HUES6 (cell line): ENCODE results near the gene ODAD3.

Experiments
- H3K27ac ChIP-seq: 2 replicates; pipeline ENCODE4 v1.7.0; 2013; ENCODE audit warnings: low read depth, mild to moderate bottlenecking, low read length, inconsistent platforms
- H3K27me3 ChIP-seq: 2 replicates; pipeline ENCODE4 v1.6.1; 2013; ENCODE audit warnings: low read length; ENCODE audit not compliant: control insufficient read depth, insufficient read depth
- H3K36me3 ChIP-seq: 2 replicates; pipeline ENCODE4 v1.6.1; 2013; ENCODE audit warnings: low read length; ENCODE audit not compliant: control insufficient read depth, insufficient read depth
- H3K4me1 ChIP-seq: 2 replicates; pipeline ENCODE4 v1.6.1; 2013; ENCODE audit warnings: low read length; ENCODE audit not compliant: control insufficient read depth, insufficient read depth
- H3K4me3 ChIP-seq: 2 replicates; pipeline ENCODE4 v1.5.1; 2013; ENCODE audit warnings: low read depth, low read length
- H3K9ac ChIP-seq: one replicate; pipeline ENCODE4 v1.6.1; 2013; ENCODE audit warnings: mild to moderate bottlenecking, low read length
- H3K9me3 ChIP-seq: 2 replicates; pipeline ENCODE4 v1.6.1; 2013; ENCODE audit warnings: low read depth, low read length; ENCODE audit not compliant: control insufficient read depth, insufficient read depth

ODAD3 gene

DNA sequence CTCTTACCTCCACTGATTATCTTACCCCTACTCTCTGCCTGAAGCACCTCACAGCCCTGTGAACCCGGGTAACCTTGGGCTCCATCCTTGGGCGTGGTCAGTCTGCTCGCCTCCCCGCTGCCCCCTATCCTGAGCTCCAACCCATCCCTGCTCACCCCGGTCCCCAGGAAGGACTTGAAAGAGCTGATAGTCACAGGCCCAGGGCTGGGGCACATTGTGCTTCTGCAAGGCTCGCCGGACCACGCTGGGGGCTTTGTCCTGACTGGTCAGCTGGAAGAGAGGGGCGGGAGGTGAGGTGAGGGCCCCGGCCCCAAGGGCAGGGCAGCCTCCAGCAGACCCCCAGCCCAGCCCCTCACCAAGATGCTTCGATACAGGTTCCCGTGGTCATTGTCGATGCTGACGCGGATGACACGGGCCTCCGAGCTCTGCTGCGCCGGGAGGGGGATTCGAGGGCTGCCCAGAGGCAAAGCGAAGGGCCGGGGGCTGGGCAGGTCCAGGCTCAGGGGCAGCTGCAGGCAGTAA lies 37.8 kb downstream of the ODAD3 start:
- Histone ChIP-seq H3K4me1 (peaks cover 3% of the 10 kb centered on the region; the same call in 1 of the 2 replicates), H3K27me3 (no peaks in the 10 kb centered on the region), H3K9ac (no peak overlapping the region), H3K4me3 (no peak overlapping the region), H3K9me3 (no peaks in the 10 kb centered on the region), H3K27ac (no peak overlapping the region), H3K36me3 (peaks cover 35% of the 10 kb centered on the region)

DNA sequence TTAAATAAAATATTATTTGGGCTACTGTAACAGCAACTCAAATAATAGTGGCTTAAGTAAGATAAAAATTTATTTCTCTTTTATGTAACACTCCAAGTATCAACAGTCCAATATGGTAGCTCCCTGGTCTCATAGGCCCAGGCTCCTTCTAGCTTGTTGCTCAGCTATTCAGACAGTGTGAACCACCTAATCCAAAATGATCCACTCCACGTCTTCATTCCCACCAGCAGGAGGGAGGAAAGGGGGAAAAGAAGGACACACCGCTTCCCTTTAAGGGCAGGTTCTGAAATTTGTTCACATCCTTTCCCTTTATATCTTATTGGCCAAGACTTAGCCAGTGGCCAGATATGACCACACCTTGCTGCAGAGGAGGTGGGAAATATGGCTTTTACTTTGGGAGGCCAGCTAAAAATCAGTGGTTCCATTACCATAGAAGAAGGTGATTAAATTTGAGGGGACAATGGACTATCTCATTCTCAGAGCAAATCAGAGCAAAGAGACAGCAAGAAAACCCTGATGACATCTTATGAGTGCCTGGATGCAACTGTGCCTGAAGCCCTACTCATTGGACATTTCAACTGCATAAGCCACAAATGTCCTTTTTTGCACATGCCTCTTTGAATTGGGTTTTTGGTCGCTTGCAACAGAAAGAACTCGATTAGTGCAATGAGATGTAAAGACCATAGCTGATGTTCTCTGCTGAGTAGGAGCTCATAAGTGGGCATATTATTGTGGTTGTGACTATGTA lies 43.8 kb downstream of the ODAD3 start:
- Histone ChIP-seq H3K36me3 (peaks cover 10% of the 10 kb centered on the region), H3K27ac (no peak overlapping the region), H3K9ac (no peak overlapping the region), H3K27me3 (no peaks in the 10 kb centered on the region), H3K9me3 (peaks cover 5% of the 10 kb centered on the region), H3K4me1 (peaks cover 3% of the 10 kb centered on the region; the same call in 1 of the 2 replicates), H3K4me3 (no peak overlapping the region)

DNA sequence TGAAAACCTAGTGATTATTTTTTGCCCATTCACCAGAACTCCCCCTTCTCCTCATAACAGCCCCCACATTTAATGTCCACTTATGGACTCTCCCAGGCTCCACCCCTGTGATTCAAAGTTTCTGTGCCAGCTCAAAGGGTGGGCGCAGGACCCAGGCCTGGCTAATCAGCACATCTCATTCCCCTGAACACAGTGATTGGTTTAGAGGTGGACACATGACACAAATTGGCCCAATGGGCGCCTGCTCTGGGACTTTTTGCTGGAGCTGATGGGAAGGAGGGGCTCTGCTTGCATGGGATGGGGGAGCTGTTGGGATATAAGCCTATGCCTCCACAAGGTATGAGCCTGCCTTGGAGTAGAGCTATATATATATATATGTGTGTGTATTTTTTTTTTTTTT lies 44.6 kb downstream of the ODAD3 start:
- Histone ChIP-seq H3K36me3 (peaks cover 10% of the 10 kb centered on the region), H3K4me3 (no peak overlapping the region), H3K27me3 (no peaks in the 10 kb centered on the region), H3K27ac (no peak overlapping the region), H3K9ac (no peak overlapping the region), H3K9me3 (peaks cover 5% of the 10 kb centered on the region), H3K4me1 (peaks cover 3% of the 10 kb centered on the region; the same call in 1 of the 2 replicates)

DNA sequence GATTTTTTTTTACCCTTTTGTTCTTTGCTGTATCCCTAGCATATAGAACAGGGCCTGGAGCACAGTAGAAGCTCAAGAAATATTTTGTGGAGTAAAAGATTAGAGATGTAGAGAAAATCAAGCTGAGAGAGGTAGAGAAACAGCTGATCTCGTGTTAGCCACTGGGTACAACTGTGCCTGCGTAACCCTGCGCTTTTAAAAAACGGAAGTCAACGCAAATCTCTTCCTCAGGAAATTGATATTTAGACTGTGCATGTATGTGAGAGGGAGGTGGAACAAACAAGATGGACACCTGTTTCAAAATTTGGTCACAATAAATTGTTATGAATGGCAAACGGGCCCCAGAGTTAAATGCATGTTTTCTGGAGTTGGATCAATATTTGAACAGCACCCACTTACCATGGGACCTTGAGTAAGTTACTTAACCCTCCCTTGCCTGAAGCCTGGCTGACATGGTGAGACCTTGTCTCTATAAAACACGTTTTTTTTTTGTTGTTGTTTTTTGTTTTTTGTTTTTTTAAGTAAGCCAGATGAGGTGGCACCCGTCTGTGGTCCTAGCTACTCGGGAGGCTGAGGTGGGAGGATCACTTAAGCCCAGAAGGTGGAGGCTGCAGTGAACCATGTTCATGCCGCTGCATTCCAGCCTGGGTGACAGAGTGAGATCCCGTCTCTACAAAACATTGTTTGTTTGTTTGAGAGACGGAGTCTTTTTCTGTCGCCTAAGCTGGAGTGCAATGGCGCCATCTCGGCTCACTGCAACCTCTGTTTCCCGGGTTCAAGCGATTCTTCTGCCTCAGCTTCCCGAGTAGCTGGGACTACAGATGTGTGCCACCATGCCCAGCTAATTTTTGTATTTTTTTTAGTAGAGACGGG lies 47.5 kb downstream of the ODAD3 start:
- Histone ChIP-seq H3K4me3 (no peak overlapping the region), H3K4me1 (no peaks in the 10 kb centered on the region), H3K9me3 (peaks cover 5% of the 10 kb centered on the region), H3K9ac (no peak overlapping the region), H3K27ac (no peak overlapping the region), H3K27me3 (no peaks in the 10 kb centered on the region), H3K36me3 (no peaks in the 10 kb centered on the region)

DNA sequence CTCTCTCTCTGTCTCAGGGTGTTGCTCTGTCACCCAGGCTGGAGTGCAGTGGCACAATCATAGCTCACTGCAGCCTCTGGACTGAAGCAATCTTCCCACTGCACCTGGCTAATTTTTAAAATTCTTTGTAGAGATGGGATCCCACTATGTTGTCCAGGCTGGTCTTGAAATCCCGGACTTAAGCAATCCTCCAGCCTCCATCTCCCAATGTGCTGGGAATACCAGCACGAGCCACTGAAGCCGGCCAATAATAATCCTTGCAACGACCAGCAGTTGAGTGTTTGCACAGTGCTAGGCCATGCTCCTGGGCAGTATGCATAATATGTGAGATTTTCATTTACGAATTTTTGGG lies 50.2 kb downstream of the ODAD3 start:
- no peaks in the 10 kb centered on the region for H3K27me3 ChIP-seq
- H3K27ac ChIP-seq = no peak overlapping the region
- no peaks in the 10 kb centered on the region for H3K9me3 ChIP-seq
- H3K36me3 ChIP-seq = no peaks in the 10 kb centered on the region
- no peak overlapping the region for H3K9ac ChIP-seq
- 0 out of 2 replicates have a peak, but pooled peaks cover 6% of the 10 kb centered on the region for H3K4me1 ChIP-seq
- H3K4me3 ChIP-seq = no peak overlapping the region

DNA sequence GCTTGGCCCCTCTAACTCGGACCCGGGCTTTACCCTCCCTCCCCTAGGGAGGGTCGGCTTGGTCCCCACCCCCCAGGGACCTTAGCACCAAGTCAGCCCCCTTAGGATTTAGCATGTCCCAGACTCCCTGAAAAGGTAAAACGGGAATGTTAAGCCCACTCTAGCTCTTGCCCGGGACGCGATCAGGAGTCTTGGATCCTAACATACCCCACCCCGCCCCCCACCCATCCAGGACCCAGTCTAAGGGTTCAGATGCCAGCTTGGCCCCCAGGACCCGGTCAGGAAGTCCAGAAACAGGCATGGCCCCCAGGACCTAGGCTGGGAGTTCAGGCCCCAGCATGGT lies 51.2 kb downstream of the ODAD3 start:
- Histone ChIP-seq H3K9me3 (no peaks in the 10 kb centered on the region), H3K36me3 (no peaks in the 10 kb centered on the region), H3K27ac (no peak overlapping the region), H3K4me1 (0 out of 2 replicates have a peak, but pooled peaks cover 6% of the 10 kb centered on the region), H3K9ac (peak overlapping the region; percentile 57), H3K27me3 (no peaks in the 10 kb centered on the region), H3K4me3 (peak overlapping the region; percentile 69)

DNA sequence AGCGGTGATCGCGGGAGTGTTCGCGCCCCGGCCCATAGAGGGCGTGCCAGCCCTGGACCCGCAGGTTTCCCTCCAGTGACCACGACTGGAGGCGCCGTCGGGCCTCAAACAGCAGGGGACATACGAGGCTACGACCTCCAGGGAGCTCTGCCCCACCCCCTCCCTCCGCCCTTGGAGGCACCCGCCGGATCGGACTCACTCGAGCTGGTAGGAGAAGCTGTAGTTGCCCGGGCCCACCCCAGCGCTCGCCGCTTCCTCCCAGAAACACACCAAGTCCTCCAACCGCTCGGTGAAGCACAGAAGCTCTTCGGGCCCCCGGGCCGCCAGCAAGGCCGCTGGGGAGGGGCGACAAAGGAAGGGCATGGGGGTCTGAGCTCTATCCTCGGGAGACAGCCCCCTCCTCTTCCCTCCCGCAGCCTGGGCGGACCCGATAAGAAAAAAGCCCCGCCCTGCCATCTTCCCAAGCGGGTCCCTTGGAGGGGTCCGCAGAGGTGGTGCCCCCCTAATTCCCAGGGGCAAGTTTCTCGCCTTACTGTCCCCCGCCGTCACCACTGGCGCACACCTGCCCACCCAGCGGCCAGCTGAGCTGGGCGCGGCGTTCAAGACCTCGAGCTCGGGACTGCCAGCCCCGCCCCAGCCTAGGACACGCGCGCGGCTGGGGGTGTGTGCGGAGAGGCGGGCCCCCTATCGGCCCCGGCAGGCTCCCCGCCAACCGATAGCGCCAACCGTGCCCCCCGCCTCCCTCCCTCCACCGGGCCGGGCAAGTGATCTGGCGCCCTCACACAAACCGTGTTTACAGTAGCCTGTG lies 51.8 kb downstream of the ODAD3 start:
- Histone ChIP-seq H3K9ac (no peak overlapping the region), H3K4me3 (peak overlapping the region; percentile 69), H3K9me3 (no peaks in the 10 kb centered on the region), H3K4me1 (0 out of 2 replicates have a peak, but pooled peaks cover 6% of the 10 kb centered on the region), H3K36me3 (no peaks in the 10 kb centered on the region), H3K27ac (no peak overlapping the region), H3K27me3 (no peaks in the 10 kb centered on the region)

DNA sequence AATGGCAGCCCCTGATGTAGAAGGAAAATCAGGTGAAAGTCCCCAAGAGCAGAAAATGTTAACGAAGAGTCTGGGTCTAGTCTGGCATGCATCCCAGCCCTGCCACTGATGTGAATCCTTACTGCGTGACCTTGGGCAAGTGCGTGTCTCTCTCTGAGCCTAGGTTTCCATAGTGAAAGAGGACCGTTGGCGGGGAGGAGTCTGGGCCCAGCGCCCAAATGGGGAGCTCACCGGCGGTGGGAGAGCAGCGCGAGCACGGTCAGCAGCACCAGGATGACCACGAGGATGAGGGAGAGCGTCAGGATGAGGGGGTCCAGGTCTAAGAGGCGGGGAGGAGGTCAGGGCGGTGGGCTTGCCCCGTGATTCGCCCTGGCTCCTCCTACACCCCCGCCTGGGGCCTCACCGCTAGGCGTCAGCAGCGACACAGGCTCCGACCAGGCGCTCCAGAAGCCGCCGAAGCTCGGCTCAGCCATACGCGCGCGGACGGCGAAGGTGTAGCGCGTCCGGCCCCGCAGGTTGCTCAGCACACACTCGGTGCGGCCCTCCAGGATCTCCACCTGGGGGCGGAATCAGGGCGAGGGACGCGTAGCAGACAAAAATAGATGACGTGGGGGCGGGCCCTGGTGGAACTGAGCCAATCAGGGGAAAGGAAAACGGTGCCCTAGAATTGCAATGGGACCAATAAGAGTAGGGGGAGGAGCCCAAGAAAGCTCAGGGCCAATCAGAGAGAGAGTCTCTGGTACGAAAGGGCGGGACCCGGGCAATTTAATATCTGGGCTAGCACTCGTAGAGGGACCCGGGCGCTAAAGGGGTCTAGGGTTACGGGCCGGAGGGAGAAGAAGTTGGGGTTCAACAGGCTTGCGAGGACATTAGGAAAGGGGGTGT lies 54.0 kb downstream of the ODAD3 start:
- Histone ChIP-seq H3K9me3 (no peaks in the 10 kb centered on the region), H3K36me3 (no peaks in the 10 kb centered on the region), H3K9ac (peak overlapping the region; percentile 75), H3K27ac (peak overlapping the region; percentile 44), H3K4me3 (peak overlapping the region; percentile 75), H3K4me1 (0 out of 2 replicates have a peak, but pooled peaks cover 6% of the 10 kb centered on the region), H3K27me3 (no peaks in the 10 kb centered on the region)

DNA sequence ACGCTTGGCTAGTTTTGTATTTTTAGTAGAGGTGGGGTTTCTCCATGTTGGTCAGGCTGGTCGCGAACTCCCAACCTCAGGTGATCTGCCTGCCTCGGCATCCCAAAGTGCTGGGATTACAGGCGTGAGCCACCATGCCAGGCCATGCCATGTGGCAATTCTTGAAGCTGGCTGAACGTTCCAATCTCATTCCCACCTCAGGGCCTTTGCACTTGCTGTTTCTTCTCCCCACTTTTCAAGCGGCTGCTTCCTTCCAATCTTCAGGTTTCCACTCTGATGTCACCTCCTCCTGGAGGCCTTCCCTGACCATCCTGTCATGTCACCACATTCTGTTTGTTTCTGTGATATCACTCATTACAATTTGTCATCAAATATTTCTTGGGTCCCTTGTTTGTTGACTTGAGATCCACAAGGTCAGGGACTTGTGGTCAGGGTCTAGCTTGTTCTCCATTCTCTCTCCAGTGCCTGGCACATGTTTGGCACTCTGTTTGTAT lies 55.0 kb downstream of the ODAD3 start:
- Histone ChIP-seq H3K36me3 (no peaks in the 10 kb centered on the region), H3K27me3 (no peaks in the 10 kb centered on the region), H3K27ac (no peak overlapping the region), H3K9ac (no peak overlapping the region), H3K9me3 (no peaks in the 10 kb centered on the region), H3K4me3 (peak overlapping the region; percentile 75), H3K4me1 (peaks cover 10% of the 10 kb centered on the region; the same call in 1 of the 2 replicates)
